ENCODE results near the gene MT1M.

MT1M gene

GRCh38 chr16:56643833-56644232 lies 11.4 kb downstream of the MT1M start:
- TF ChIP-seq CTCF (conservative IDR thresholded peaks at IDR 0.05; ENCODE audit: low read length): no peak
- H3K4me3 ChIP-seq (ENCODE audit: low read length): peak overlapping the region; percentile 46
- no peak for DNase-seq (ENCODE audit: low read depth)

GRCh38 chr16:56645311-56645710 lies 12.9 kb downstream of the MT1M start:
- DNase-seq (ENCODE audit: low read depth): no peak

GRCh38 chr16:56645838-56646237 lies 13.4 kb downstream of the MT1M start:
- H3K4me3 ChIP-seq (ENCODE audit: low read length): no peak overlapping the region
- TF ChIP-seq CTCF (conservative IDR thresholded peaks at IDR 0.05; ENCODE audit: low read length): no peak
- DNase-seq (ENCODE audit: low read depth): no peak

More at GRCh38 chr16:56645311-56645710, 12.9 kb downstream of the MT1M start:
- H3K4me3 ChIP-seq (ENCODE audit: low read length): no peak overlapping the region
- TF ChIP-seq CTCF (conservative IDR thresholded peaks at IDR 0.05; ENCODE audit: low read length): no peak

GRCh38 chr16:56647641-56648431 lies 15.4 kb downstream of the MT1M start:
- TF ChIP-seq CTCF (conservative IDR thresholded peaks at IDR 0.05; ENCODE audit: low read length): no peak
- no peak overlapping the region for H3K4me3 ChIP-seq (ENCODE audit: low read length)
- DNase-seq (ENCODE audit: low read depth): no peak

- DNase-seq (ENCODE audit: low read depth): no peak
- H3K4me3 ChIP-seq (ENCODE audit: low read length): no peak overlapping the region
- TF ChIP-seq CTCF (conservative IDR thresholded peaks at IDR 0.05; ENCODE audit: low read length): no peak
Measured at GRCh38 chr16:56649271-56649670, 16.8 kb downstream of the MT1M start.

GRCh38 chr16:56649820-56650219 lies 17.4 kb downstream of the MT1M start:
- no peak overlapping the region for H3K4me3 ChIP-seq (ENCODE audit: low read length)
- no peak for TF ChIP-seq CTCF (conservative IDR thresholded peaks at IDR 0.05; ENCODE audit: low read length)

GRCh38 chr16:56651586-56651985 lies 19.1 kb downstream of the MT1M start, which contains the start of gene MT1B:
MT1B (plus strand) TSS chr16:56651886; CDS start chr16:56651954, 68 bp downstream.
- DNase-seq (ENCODE audit: low read depth): no peak
- no peak for TF ChIP-seq CTCF (conservative IDR thresholded peaks at IDR 0.05; ENCODE audit: low read length)
- H3K4me3 ChIP-seq (ENCODE audit: low read length): no peak within 1 kb of the TSS

More at GRCh38 chr16:56649820-56650219, 17.4 kb downstream of the MT1M start:
- DNase-seq (ENCODE audit: low read depth): no peak

Measured in AG10803 (cell line).